Cardiac fibroblast (primary cell): Measurements from ENCODE around the gene NIPSNAP2.
A peak's percentile ranks its signal among the peaks of the same experiment; 100 is the strongest.

Experiments
- DNase-seq, 2 donors: peaks; one replicate each; pipeline versions ENCODE4 v3.0.0 to v3.0.0-alpha.2; 2010; ENCODE audit warnings: low read depth in 2 of 2
- H3K4me3 ChIP-seq, 2 donors: replicated peaks in 1 of 2; 1 replicate in 1 of 2; 2 replicates in 1 of 2; pipeline ENCODE4 v1.5.1; 2011; ENCODE audit warnings: low read depth in 2 of 2, low read length in 2 of 2, mild to moderate bottlenecking in 2 of 2, moderate library complexity in 1 of 2
- TF ChIP-seq, protein P1 (sequence below): IDR thresholded peaks from one replicate; pipeline ENCODE4 v1.5.1; 2011; ENCODE audit warnings: low read depth, mild to moderate bottlenecking, low read length, inconsistent platforms

The NIPSNAP2 gene

GRCh38 chr7:55964261-55965099 is at the start of gene NIPSNAP2:
TSS of gene NIPSNAP2 (plus strand) at chr7:55964585. CDS start at chr7:55964610, 25 bp downstream.
- DNase-seq, result peak; percentile 59 to 75
- peak within 1 kb of the TSS; percentile 52 to 68 for H3K4me3 ChIP-seq
- TF ChIP-seq, protein P1, sequence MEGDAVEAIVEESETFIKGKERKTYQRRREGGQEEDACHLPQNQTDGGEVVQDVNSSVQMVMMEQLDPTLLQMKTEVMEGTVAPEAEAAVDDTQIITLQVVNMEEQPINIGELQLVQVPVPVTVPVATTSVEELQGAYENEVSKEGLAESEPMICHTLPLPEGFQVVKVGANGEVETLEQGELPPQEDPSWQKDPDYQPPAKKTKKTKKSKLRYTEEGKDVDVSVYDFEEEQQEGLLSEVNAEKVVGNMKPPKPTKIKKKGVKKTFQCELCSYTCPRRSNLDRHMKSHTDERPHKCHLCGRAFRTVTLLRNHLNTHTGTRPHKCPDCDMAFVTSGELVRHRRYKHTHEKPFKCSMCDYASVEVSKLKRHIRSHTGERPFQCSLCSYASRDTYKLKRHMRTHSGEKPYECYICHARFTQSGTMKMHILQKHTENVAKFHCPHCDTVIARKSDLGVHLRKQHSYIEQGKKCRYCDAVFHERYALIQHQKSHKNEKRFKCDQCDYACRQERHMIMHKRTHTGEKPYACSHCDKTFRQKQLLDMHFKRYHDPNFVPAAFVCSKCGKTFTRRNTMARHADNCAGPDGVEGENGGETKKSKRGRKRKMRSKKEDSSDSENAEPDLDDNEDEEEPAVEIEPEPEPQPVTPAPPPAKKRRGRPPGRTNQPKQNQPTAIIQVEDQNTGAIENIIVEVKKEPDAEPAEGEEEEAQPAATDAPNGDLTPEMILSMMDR, result no peak

GRCh38 chr7:55917771-55918170 is 46.6 kb upstream of the NIPSNAP2 start:
- TF ChIP-seq, protein P1, result no peak
- no peak overlapping the region for H3K4me3 ChIP-seq
- no peak for DNase-seq

- TF ChIP-seq, protein P1, result no peak
- DNase-seq, result no peak
- no peak overlapping the region for H3K4me3 ChIP-seq
Observed at GRCh38 chr7:55928006-55928767, 36.2 kb upstream of the NIPSNAP2 start.

GRCh38 chr7:55931421-55932151 is 32.8 kb upstream of the NIPSNAP2 start:
- TF ChIP-seq, protein P1, result no peak
- no peak for DNase-seq

GRCh38 chr7:55939514-55940123 is 24.8 kb upstream of the NIPSNAP2 start:
- no peak for DNase-seq
- TF ChIP-seq, protein P1, result no peak
- no peak overlapping the region for H3K4me3 ChIP-seq

More at GRCh38 chr7:55931421-55932151, 32.8 kb upstream of the NIPSNAP2 start:
- H3K4me3 ChIP-seq, result no peak overlapping the region

- TF ChIP-seq, protein P1, result no peak
- DNase-seq, result no peak
- H3K4me3 ChIP-seq, result no peak overlapping the region
Observed at GRCh38 chr7:55946545-55946944, 17.8 kb upstream of the NIPSNAP2 start.
